HepG2 (cell line): ENCODE data around the gene FSIP1.

Source experiments
- HMG20A ChIP-seq: IDR thresholded peaks from 2 replicates; pipeline ENCODE4 v1.6.1; 2016; ENCODE audit warnings: borderline replicate concordance
- NR2F2 ChIP-seq: IDR thresholded peaks from 2 replicates; pipeline ENCODE4 v1.6.1; 2012; ENCODE audit warnings: low read depth, inconsistent platforms, borderline replicate concordance
- RCOR2 ChIP-seq: IDR thresholded peaks from 2 replicates; pipeline ENCODE4 v1.6.1; 2016; ENCODE audit warnings: missing biosample characterization, missing genetic modification reagents
- RELA ChIP-seq: sonication (generic); formaldehyde crosslinking; IDR thresholded peaks from 2 replicates; pipeline ENCODE4 v1.4.0; 2020; ENCODE audit warnings: missing genetic modification reagents
- SP140L ChIP-seq: sonication (generic); formaldehyde crosslinking; IDR thresholded peaks from 2 replicates; pipeline ENCODE4 v1.4.0; 2020; ENCODE audit warnings: missing genetic modification reagents, borderline replicate concordance
- ZFP1 ChIP-seq: IDR thresholded peaks from 2 replicates; pipeline ENCODE4 v1.6.1; 2016
- TF ChIP-seq, protein P1 (sequence below): sonication (generic); formaldehyde crosslinking; IDR thresholded peaks from 2 replicates; pipeline ENCODE4 v1.5.0; 2020; ENCODE audit warnings: mild to moderate bottlenecking, missing genetic modification reagents, moderate library complexity
- TF ChIP-seq, protein P2 (sequence below): sonication (generic); formaldehyde crosslinking; IDR thresholded peaks from 2 replicates; pipeline ENCODE4 v1.9.0; 2021; ENCODE audit warnings: missing genetic modification reagents, borderline replicate concordance
- TF ChIP-seq, protein P3 (sequence below): sonication (generic); formaldehyde crosslinking; IDR thresholded peaks from 2 replicates; pipeline ENCODE4 v1.4.0; 2020; ENCODE audit warnings: missing genetic modification reagents
- TF ChIP-seq, protein P4 (sequence below): sonication (generic); formaldehyde crosslinking; IDR thresholded peaks from 2 replicates; pipeline ENCODE4 v1.5.1; 2020; ENCODE audit warnings: mild to moderate bottlenecking, missing genetic modification reagents, moderate library complexity

DNA sequence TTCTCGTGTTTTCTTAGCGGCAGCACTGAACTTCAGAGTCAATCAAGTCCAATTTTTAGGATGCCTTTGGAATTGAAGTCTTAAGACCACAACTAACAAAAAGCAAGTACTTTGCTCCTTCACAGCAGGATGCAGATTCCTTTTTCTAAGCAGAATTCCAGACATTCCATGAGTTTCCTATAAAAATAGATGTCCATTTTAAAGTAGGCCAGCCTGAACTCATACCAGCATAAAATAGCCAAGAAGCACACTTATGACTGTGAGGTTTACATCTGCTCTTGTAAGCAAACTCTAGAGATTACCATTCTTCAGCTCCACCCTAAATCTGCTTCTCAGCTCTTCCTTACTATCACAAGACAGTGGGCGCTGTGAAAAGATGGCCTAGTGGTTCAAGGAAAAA is 116.0 kb downstream of the FSIP1 start:
- TF ChIP-seq NR2F2 (no peak), HMG20A (CRISPR knock-in tag) (no peak), RELA (CRISPR knock-in tag) (no peak), SP140L (CRISPR knock-in tag) (no peak), RCOR2 (no peak), ZFP1 (CRISPR knock-in tag) (no peak)
- TF ChIP-seq, protein P1, sequence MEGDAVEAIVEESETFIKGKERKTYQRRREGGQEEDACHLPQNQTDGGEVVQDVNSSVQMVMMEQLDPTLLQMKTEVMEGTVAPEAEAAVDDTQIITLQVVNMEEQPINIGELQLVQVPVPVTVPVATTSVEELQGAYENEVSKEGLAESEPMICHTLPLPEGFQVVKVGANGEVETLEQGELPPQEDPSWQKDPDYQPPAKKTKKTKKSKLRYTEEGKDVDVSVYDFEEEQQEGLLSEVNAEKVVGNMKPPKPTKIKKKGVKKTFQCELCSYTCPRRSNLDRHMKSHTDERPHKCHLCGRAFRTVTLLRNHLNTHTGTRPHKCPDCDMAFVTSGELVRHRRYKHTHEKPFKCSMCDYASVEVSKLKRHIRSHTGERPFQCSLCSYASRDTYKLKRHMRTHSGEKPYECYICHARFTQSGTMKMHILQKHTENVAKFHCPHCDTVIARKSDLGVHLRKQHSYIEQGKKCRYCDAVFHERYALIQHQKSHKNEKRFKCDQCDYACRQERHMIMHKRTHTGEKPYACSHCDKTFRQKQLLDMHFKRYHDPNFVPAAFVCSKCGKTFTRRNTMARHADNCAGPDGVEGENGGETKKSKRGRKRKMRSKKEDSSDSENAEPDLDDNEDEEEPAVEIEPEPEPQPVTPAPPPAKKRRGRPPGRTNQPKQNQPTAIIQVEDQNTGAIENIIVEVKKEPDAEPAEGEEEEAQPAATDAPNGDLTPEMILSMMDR = no peak
- TF ChIP-seq, protein P2, sequence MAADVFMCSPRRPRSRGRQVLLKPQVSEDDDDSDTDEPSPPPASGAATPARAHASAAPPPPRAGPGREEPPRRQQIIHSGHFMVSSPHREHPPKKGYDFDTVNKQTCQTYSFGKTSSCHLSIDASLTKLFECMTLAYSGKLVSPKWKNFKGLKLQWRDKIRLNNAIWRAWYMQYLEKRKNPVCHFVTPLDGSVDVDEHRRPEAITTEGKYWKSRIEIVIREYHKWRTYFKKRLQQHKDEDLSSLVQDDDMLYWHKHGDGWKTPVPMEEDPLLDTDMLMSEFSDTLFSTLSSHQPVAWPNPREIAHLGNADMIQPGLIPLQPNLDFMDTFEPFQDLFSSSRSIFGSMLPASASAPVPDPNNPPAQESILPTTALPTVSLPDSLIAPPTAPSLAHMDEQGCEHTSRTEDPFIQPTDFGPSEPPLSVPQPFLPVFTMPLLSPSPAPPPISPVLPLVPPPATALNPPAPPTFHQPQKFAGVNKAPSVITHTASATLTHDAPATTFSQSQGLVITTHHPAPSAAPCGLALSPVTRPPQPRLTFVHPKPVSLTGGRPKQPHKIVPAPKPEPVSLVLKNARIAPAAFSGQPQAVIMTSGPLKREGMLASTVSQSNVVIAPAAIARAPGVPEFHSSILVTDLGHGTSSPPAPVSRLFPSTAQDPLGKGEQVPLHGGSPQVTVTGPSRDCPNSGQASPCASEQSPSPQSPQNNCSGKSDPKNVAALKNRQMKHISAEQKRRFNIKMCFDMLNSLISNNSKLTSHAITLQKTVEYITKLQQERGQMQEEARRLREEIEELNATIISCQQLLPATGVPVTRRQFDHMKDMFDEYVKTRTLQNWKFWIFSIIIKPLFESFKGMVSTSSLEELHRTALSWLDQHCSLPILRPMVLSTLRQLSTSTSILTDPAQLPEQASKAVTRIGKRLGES = no peak
- TF ChIP-seq, protein P3, sequence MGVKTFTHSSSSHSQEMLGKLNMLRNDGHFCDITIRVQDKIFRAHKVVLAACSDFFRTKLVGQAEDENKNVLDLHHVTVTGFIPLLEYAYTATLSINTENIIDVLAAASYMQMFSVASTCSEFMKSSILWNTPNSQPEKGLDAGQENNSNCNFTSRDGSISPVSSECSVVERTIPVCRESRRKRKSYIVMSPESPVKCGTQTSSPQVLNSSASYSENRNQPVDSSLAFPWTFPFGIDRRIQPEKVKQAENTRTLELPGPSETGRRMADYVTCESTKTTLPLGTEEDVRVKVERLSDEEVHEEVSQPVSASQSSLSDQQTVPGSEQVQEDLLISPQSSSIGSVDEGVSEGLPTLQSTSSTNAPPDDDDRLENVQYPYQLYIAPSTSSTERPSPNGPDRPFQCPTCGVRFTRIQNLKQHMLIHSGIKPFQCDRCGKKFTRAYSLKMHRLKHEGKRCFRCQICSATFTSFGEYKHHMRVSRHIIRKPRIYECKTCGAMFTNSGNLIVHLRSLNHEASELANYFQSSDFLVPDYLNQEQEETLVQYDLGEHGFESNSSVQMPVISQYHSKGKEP = no peak
- TF ChIP-seq, protein P4, sequence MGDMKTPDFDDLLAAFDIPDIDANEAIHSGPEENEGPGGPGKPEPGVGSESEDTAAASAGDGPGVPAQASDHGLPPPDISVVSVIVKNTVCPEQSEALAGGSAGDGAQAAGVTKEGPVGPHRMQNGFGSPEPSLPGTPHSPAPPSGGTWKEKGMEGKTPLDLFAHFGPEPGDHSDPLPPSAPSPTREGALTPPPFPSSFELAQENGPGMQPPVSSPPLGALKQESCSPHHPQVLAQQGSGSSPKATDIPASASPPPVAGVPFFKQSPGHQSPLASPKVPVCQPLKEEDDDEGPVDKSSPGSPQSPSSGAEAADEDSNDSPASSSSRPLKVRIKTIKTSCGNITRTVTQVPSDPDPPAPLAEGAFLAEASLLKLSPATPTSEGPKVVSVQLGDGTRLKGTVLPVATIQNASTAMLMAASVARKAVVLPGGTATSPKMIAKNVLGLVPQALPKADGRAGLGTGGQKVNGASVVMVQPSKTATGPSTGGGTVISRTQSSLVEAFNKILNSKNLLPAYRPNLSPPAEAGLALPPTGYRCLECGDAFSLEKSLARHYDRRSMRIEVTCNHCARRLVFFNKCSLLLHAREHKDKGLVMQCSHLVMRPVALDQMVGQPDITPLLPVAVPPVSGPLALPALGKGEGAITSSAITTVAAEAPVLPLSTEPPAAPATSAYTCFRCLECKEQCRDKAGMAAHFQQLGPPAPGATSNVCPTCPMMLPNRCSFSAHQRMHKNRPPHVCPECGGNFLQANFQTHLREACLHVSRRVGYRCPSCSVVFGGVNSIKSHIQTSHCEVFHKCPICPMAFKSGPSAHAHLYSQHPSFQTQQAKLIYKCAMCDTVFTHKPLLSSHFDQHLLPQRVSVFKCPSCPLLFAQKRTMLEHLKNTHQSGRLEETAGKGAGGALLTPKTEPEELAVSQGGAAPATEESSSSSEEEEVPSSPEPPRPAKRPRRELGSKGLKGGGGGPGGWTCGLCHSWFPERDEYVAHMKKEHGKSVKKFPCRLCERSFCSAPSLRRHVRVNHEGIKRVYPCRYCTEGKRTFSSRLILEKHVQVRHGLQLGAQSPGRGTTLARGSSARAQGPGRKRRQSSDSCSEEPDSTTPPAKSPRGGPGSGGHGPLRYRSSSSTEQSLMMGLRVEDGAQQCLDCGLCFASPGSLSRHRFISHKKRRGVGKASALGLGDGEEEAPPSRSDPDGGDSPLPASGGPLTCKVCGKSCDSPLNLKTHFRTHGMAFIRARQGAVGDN (CRISPR knock-in tag) = no peak
